ENCODE data around the gene JMJD4.

Gene JMJD4

DNA sequence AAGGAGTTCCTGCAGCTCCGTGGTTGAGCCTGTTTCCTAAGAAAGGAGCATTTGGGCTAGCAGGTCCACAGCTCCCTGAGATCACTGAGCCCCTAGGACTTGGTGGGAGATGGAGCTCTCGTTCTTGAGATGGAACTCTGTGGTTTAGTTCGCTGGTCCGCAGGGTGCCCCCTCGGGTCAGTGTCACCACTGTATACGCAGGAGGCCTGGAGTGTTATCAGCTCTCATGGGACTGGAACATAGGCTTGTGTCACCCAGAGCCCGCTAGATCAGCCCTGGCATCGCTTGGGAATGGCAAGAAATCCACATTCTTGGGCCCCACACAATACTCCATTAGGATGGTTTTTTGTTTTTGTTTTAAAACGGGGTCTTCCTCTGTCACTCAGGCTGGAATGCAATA, 3.7 kb upstream of the JMJD4 start:
- FAIRE-seq (no peak), DNase-seq (ENCODE audit: insufficient read length, low spot score) (no peak)
- TF ChIP-seq, protein P1, sequence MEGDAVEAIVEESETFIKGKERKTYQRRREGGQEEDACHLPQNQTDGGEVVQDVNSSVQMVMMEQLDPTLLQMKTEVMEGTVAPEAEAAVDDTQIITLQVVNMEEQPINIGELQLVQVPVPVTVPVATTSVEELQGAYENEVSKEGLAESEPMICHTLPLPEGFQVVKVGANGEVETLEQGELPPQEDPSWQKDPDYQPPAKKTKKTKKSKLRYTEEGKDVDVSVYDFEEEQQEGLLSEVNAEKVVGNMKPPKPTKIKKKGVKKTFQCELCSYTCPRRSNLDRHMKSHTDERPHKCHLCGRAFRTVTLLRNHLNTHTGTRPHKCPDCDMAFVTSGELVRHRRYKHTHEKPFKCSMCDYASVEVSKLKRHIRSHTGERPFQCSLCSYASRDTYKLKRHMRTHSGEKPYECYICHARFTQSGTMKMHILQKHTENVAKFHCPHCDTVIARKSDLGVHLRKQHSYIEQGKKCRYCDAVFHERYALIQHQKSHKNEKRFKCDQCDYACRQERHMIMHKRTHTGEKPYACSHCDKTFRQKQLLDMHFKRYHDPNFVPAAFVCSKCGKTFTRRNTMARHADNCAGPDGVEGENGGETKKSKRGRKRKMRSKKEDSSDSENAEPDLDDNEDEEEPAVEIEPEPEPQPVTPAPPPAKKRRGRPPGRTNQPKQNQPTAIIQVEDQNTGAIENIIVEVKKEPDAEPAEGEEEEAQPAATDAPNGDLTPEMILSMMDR (IDR thresholded peaks at IDR 0.05; ENCODE audit: insufficient read depth, missing control alignments): no peak

DNA sequence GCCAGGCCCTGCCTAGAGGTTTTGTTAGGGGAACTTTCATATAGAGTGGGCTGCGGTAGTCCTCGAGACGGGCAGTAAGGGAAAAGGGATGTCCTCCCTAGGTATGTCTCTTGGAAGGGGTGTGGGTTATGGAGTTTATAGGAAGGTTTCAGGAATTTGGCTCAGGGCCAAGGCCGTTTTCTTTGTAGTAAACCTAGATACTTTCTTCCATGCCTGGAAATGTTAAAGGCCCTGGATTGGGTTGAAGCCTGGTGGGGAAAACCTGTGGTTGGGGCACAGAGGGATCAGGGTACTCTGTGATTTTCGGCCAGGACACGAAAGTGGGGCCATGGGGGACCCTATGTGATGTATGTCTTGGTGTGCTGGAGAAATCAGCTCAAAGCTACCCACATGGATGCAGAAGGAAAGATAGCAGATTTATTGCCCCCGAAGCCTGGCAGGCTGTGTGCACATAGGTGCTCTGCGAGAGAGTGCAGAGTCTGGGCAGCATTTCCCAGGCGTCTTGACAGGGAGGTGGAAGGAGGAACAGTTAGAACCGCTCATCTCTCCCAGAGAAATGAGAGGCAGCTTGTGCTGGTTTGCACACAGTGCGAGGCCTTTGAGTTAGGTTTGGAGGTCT, 1.8 kb upstream of the JMJD4 start:
- TF ChIP-seq, protein P1 (IDR thresholded peaks at IDR 0.05; ENCODE audit: insufficient read depth, missing control alignments): no peak
- DNase-seq (ENCODE audit: insufficient read length, low spot score) (peak; percentile 8), FAIRE-seq (no peak)

DNA sequence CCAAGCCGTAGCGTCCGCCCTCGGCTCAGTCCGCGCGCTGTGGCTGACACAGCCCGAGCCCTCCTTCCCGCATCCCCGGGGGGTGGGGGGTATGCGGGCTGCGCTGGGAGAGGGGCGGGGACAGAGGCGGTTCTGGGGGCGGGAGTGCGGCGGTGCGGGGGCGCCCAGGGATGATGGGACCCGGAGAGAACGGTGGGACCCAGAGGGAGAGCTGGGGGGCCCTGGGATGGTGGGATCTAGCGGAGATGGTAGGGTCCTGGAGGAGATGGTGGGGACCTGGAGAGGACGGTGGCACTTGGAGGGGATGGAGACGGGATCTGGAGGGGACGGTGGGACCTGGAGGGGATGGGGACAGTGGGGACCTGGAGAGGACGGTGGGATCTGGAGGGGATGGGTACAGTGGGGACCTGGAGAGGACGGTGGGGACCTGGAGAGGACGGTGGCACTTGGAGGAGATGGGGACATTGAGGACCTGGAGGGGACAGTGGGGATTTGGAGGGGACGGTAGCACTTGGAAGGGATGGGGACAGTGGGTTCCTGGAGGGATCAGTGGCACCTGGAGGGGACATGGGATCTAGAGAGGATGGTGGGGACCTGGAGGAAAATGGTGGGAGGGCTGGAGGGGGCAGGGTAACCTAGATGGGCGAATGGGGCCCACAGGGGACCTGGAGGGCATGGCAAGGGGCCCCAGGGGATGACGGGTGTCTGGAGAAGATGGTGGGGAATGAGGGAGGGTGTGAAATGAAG, 610 bp upstream of the JMJD4 start:
- DNase-seq (ENCODE audit: insufficient read length, low spot score) (no peak), FAIRE-seq (no peak)
- TF ChIP-seq, protein P1 (IDR thresholded peaks at IDR 0.05; ENCODE audit: insufficient read depth, missing control alignments): no peak

DNA sequence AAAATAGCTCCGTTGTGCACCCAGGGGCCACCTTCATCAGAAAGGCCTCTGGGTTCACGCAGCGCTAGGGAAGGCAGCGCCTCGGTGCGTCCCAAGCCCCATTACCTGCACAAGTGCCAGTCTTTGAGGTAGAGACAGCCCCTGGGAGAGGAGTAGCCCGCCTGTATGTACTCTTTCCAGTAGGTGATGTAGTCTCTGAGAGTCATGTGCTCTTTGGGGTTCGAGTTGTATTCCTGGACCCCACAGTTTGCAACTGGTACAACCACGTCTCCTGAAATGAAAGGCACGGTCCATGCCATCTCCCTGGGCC, 601 bp downstream of the JMJD4 start:
- TF ChIP-seq, protein P1 (IDR thresholded peaks at IDR 0.05; ENCODE audit: insufficient read depth, missing control alignments): no peak
- DNase-seq (ENCODE audit: insufficient read length, low spot score) (no peak), FAIRE-seq (no peak)

DNA sequence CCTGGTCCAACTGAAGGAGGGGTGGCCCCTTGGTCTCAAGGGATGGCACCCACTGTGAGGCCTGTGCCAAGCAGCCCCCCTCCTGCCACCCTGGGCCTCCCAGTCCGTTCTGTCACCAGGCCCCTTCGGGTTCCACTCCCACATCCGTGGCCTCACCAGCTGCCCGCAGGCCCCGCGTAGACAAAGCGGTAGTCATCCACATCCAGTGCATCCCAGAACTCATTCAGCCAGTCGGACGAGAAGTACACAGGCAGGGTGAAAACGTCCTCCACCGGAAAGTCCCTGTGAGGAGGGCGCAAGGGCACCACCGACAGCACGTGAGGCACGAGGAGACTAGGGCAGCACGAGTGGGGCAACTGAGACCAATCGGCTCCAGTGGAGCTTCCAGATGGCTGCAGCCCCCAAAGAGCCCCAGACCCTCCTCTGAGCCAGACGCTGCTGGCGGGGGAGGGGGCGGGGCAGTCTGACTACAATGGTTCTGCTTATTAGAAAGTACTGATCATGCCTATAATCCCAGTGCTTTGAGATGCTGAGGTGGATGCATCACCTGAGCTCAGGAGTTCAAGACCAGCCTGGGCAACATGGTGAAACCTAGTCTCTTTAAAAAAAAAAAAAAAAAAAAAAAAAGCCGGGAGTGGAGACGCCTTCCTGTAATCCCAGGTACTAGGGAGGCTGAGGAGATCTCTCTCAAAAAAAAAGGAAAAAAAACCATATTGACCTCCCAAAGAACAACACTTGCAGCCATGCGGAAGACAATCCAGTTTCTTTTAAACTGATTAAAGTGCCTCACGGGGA, 1.2 kb downstream of the JMJD4 start:
- FAIRE-seq (no peak), DNase-seq (ENCODE audit: insufficient read length, low spot score) (no peak)
- TF ChIP-seq, protein P1 (IDR thresholded peaks at IDR 0.05; ENCODE audit: insufficient read depth, missing control alignments): no peak

DNA sequence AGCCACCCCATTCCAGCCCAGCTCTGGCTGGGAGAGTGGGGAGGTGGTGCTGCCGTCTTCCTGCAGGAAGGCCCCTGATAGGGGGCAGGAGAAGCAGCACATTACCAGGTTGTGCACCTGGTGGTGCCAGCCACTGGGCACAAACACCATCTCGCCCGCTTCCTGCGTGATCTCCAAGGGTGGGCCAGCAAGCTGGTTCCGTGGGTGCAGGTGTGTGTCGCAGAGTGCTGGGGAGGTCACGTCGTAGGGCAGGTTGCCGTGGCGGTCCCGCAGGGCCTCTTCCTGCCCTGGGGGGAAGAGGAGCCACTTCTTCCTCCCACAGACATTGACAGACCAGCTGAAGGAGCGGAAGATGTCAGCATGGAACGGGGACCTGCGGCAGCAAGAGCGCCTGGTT, 1.8 kb downstream of the JMJD4 start:
- TF ChIP-seq, protein P1 (IDR thresholded peaks at IDR 0.05; ENCODE audit: insufficient read depth, missing control alignments): no peak
- DNase-seq (ENCODE audit: insufficient read length, low spot score) (no peak), FAIRE-seq (no peak)

Measured in D721Med (cell line).